GM18517 (cell line): ENCODE results near the gene CCDC6.
A peak's percentile ranks its signal among the peaks of the same experiment; 100 is the strongest.
"Not testable (repeated sequence)": the region's sequence is repeated elsewhere in the genome, so short reads cannot be mapped to it uniquely, and the experiment has no call there.

Source experiments
- ATAC-seq: cut with Tn5 transposase; IDR thresholded peaks from one replicate; pipeline ENCODE4 v1.9.1; 2021; ENCODE audit warnings: mild to moderate bottlenecking, moderate library complexity; ENCODE audit not compliant: unreplicated experiment

Gene CCDC6

DNA sequence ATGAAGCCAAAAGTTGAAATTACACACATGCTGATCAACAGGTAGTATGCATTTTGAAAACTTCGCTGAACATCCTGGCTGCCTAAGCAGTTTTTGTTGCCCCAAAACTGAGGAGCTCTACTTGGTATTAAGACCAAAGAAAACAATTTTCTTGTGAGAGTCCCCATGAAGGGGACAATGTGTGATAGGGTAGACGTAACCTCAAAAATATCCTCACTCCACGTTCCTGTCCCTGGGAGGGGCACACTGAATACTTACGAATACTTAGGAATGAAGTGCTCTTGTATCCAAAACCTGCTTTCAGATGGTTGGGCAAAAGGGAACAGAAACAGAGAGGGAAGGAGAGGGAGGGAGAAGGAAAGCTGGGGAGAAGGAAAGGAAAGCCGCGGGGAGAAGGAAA is 24.7 kb downstream of the CCDC6 start:
- no peak for ATAC-seq

DNA sequence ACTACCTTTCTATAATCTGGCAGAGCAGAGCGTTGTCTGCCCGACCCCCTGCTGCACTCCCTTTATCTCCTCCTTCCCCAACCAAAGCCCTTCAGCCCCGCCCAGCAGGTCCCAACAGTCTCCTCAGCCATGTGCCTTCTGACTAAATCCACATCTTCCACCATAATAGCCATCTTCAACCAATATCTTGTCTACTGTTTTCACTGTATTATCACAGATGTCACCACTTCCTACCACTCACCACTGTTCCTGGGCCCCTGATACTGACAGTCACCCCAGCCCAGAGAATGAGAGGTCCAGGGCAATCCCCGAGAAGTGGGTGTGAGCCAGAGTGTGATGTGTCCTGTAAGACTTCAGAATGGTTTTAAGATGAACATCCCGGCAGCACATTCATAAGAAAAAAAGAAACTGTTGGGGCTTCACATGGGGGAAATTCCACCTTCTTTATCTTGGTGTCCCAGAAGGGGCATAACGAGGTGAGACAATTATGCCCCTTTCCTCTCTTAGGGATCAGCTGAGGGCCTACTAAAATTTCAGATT is 25.3 kb downstream of the CCDC6 start:
- peak; percentile 42 for ATAC-seq

DNA sequence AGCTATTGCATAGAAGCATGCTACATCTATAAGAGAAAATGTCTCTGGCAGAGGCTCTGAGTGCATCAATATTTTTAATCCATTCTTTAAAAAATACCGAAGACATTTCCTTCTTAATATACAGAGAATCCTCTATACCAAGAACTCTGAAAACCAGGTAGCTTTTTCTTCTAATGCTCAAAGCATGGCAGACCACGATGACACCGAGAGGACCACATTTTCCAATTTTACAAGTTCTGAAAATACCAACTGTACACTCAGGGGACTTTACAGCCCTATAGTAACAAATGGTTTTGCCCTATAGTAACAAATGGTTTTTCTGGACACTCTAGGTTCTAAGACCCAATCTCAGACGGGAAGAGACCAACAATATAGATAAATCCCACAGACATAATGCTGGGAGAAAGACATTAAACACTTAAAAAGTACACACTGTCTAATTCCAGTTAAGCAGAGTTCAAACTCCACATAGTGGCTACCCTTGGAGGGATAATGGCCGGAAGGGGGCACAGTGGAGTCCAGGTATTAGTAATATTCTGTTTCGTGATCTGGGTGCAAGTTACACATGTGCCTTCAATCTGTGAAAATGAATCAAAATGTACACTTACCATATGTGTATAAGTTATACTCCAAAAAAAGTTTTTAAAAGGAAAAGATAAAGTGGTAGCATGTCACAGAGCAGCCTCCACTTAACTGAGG is 26.2 kb downstream of the CCDC6 start:
- no peak for ATAC-seq

DNA sequence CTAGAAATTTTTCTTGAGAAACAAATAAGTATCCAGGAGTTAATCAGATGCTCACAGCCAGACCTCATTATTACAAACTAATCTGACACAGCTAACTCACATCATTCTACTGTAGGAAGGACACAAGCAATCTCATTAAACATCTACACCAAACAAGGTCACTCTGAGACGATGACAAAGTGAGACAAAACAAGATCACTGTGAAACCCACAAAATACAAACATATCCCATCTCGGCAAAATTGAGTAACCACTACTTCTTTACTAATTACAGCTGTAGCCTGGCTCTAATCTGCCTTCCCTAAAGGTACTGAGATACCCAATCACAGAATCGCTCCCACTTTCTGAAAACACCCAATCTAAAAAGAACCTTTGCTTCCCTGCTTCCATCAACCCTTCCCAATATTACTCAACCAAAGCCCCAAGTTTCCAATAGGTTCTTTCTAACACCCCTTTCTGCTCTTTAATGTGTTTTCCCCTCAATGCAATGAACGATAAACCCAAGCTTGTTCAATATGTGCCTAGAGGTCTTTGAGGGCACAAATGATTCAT is 26.9 kb downstream of the CCDC6 start:
- peak; percentile 53 for ATAC-seq

DNA sequence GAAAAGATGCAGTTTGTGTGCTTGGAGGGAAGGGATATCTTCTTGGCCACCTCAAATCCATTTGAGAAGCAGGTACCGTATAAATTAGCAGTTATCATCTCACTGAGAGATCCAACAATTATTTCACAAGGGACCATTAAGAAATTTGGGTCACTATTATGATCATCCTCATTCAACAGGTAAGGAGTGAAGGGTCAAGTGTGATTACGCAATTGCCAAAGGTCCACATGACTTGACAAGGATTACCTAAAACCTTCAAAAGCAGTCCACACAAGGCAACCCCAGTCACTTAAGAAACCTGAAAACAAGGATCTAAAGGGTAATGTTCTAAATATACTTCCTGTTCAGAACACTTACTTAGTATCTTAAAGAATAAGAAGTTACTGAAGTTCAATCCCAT is 27.4 kb downstream of the CCDC6 start:
- no peak for ATAC-seq

DNA sequence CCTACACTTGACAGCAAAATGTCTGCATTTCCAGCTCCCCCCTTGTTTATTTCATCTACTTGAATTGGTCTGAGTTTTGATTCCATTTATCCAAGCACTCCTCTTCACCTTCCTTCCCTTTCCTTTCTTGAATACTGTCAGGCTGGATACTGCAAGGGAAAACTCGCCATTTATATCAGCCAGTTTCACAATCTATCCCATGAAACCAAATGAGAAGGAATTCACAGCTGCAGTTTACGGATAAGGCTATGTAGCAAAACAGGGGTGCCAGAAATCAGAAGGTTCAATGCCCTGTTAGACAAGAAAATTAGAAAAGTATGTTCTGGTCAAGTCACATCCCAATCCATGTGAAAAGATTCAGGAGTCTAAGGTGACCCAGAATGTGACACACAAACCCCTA is 28.1 kb downstream of the CCDC6 start:
- no peak for ATAC-seq

DNA sequence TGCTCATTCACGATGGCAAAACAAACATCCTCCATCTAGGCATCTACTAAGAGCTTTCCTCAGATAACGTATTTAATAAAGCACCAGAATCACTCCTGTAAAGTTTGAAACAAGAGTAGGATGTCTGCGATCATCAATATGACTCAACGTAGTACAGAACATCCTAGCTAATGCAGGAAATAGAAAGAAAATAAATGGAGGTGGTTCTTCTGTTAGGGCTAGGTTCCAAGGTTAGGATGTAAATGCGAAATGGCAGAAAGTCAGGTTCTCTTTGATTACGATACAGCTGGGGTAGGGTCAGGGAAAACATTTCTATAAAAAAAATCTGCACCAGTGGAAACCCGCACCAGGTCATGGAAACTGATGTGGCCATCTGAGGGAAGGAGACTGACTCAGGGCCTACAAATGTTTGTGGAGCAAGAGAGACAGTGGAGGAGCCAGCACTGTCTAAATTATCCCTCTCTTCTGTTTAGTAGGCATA is 29.1 kb downstream of the CCDC6 start:
- no peak for ATAC-seq

DNA sequence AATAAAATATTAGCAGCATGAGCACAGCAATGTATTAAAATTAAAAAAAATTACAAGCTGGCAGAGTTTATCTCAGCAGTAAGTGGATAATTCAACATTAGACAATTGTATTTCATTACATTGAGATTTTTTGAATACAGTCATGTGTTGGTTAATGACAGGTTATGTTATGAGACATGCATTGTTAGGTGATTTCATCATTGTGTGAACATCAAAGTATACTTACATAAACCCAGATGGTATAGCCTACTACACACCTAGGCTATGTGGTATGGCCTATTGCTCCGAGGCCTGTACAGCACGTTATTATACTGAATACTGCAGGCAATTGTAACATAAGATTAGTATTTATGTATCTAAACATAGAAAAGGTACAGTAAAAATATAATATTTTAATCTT is 29.7 kb downstream of the CCDC6 start:
- no peak for ATAC-seq

DNA sequence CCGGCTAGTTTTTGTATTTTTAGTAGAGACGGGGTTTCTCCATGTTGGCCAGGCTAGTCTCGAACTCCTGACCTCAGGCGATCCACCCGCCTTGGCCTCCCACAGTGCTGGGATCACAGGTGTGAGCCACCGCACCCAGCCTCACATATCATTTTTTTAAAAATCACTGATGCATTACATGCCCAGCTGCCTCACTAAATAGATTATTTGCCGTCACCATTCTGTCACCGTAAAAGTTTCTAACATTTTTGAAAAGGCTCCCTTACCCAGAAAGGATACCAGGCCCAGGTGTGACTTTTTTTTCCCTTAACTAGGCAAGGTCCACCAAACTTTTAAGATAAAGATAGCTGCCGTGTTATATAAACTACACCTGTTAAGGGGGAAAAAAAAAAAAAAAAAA is 30.1 kb downstream of the CCDC6 start:
- ATAC-seq = not testable (repeated sequence)

DNA sequence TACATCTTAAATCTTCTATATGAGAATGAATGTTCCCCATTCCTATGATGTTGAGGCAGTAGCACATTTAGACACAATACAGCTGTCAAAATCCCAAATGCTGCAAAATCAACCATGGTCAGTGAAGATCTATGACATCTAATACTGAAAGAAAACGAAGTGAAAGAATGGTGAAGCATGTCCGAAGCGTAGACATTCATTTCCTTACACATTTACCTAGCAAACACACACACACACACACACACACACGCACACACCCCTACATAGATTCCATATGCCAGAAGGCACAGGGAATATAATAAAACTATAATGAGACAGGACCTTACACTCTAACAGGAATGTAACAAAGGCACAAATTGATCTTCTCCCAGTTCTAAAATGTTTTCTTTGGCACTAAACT is 32.5 kb downstream of the CCDC6 start:
- peak; percentile 60 for ATAC-seq

DNA sequence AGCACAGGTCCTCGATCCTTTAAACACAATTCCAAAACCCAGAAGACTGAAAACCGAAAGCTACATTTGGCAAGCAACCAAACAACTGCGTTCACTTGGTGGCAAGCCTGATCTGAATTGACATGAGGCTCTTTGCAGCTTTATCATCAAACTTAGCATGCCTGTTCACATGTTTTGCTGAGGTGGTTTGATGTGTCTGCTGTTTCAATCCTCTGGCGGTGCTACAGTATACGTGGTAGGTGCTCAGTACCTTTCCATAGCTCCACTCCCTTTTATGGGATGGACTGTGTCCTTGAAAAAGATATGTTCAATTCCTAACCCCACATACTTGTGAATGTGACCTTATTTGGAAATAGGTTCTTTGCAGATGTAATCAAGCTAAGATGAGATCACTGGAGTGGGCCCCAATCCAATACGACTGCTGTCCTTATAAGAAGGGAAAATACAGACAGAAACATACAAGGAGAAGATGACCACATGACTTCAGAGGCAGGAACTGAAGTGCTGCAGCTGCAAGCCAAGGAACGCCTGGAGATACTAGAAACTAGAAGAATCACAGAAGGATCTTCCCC is 33.4 kb downstream of the CCDC6 start:
- ATAC-seq = no peak

DNA sequence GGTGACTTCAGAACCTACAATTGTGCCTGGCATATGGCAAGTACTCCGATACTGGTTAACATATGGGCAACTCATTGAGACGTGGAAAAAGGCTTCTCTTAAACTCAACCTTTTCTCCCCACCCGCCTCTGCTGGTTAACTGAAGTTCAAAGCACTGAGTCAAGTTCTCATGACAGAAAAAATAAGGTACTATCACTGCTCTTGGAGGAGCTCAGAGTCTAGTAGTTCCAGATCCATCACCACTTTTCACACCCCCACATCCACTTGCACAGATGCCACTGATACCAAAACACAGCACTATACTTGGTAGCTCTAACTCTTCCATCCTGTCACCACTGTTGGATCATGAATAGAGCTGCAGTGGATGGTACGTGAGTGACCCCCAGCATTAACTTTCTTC is 36.2 kb downstream of the CCDC6 start:
- no peak for ATAC-seq

DNA sequence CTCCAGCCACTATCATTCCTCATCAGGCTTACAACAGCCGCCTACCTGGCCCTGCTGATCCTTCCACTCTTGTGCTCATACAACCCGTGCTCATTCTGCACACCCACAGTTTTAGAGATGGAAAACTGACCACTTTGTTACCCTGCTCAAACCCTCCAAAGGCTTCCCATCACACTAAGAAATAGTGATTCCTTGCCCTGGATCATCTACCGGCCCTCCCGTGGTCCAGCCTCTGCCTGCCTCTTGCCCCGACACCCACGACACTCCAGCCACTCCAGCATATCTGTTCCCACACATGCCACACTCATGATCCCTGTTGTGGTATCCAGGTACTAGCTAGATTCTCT is 36.8 kb downstream of the CCDC6 start:
- ATAC-seq = no peak

DNA sequence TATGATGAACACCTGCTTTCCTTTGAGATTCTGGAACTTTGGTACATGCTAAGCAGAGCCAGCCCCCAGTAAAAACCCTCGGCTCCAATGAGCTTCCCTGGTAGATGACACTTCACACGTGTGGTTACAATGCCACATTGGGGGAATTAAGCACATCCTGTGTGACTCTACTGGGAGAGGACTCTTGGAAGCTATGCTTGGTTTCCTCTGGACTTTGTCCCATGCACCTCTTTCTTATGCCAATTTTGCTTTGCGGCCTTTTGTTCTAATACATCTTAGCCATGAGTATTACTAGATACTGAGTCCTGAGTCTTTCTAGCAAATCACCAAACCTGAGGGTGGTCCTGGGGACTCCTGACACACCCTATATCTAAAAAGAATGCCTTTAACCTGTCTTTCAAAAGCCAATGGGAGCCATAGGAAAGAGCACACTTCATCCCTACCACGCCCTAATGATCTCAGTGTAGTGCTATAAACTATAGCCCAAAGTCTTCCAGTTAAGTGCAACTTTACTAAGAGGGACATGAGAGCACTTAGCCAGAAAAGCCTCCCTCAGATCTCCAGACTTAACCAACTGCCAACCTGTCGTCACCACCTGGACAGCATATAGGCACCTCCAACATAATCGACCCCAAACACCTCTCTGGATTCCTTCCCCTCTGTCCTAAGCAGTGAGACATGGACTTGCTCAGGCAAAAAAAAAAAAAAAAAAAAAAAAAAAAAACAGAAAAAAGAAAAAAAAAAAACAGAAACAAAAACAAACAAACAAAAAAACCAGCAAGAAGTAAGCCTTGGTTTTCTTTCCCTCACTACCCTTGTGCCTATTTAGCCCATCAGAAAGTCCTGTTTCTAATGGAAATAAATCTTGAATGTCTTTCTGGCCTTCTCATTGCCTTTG is 37.4 kb downstream of the CCDC6 start:
- no peak for ATAC-seq

DNA sequence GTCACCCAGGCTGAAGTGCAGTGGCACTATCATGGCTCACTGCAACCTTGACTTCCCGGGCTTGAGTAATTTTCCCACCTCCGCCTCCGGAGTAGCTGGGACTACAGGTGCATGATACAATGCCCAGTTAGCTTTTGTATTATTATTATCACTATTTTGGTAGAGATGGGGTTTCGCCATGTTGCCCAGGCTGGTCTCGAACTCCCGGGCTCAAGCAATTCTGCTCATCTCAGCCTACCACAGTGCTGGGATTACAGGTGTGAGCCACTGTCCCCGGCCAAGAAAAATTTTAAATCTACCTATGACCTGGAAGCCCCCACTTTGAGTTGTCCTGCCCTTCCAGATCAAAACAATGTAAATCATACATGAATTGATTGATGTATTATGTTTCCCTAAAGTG is 38.8 kb downstream of the CCDC6 start:
- ATAC-seq = no peak

DNA sequence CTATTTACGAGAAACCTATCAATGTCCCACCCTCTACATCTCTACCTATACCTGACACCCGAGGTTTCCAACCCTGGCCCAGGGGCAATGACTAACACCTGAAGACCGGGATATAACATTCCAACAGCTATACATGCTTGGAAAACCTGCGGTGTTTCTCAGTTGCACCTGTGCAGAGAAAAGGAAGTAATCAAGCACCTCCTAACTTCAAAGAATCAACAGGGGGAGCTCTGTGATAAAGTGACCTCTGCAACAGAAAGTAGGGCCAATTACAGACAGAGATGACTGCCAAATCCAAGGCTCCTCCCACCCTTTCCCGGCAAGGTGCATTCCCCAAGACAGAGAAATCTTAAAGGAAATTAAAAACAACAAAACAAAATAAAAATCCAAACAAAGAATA is 41.3 kb downstream of the CCDC6 start:
- ATAC-seq = peak; percentile 71

DNA sequence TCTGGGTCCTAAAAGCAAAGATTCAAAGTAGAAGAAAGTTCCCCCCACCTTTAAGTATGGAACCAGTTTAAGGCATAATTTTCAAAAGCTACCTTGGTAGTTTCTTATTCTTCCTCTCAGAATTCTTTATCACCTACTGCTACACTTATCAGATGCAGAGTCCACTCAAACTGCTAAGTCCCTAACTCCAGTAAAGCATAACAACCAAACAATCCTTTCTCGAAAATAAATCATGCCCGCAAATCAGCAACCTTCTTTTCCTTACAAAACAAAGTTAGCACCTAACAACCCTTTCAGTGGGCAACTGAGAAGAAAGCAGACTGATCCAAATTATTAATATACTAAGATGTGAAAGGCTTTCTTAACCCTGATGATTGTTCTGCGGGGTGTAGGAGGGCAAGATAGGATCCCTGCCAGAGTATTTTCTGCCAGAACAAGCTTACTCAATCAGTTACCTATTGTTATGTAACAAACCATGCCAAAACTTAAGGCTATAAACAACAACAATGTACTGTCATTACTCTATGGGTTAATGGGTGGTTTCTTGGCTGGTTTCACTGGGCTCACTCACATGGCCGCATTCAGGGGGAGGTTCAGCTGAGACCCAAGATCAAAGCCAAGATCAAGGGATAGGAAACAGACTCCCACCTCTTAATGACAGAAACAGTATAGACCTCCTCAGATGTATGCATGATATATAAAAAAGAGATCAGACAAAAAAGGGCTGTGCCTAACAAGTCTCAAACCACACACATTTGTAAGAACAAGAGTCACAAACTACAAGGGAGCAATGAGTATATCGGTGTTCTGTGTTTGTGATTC is 42.0 kb downstream of the CCDC6 start:
- ATAC-seq = peak; percentile 27

DNA sequence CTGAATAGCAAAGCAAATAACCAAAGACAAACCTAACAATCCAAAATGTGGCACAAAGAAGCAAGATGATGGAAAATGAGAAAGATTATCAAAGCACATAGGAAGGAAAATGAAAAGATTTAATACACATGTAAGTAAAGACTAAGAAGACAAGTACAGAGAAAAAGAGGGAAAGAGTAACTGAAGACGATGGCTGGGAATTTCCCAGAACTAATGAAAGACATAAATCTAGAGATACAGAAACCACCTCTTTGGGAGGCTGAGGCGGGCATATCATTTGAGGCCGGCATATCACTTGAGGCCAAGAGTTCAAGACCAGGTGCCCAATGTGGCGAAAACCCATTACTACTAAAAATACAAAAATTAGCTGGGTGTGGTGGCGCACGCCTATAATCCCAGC is 46.8 kb downstream of the CCDC6 start:
- no peak for ATAC-seq

DNA sequence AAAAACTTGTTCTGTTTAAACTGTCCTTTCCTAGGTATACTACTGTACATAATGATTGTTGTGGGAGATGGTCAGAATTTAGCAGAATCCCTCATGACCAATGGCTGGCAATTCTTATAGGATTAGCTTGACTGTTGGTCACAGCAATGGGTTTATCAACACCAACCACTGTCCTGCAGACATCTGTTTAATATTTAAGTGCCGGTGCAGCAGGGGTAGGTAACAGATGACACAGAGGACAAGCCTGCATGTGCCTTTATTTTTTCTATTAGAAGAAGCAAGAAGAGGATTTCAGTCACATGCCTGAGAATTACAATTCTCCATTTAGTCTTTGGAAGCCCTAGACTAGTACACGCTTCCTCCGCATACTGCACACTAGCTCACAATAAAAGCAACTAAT is 48.4 kb downstream of the CCDC6 start:
- no peak for ATAC-seq

DNA sequence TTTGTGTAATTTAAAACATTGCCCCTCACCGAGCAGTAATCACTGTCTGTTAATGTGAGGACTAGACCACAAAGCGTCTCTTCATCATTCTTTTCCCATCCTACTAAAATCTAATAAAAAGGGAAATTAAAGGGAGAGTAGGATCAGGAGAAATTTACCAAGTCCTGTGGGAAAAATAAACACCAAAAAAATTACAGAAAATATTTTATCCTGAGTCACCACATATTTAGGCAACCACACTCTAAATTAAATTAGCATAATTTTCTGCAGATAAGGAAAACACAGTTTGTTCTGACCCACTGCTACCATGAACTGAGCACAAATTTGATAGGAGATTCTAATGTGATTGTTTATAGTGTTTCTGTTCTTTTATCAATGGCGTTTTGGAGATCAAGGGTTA is 49.3 kb downstream of the CCDC6 start:
- ATAC-seq = no peak

DNA sequence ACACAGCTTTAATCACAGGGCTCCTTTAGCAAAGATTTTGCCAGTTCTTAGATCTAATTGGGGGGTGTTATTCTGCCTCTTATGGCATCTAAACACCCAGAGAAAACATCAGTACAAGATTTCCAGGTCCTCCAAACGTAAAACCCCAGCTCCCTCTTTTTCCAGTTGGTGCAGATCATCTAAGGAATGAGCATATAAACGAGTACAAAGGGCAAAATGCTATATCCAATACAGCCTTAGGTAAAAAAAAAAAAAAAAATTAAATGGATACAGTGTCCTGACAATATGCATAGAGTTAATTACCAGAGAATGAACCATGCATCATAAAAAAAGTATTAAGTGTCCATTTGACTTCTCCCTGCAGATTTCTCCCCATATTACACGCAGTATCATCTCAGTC is 50.3 kb downstream of the CCDC6 start:
- no peak for ATAC-seq
